ENCODE measurements around the gene KIF20B. TPM values are rescaled to one million over a fixed set of nuclear protein-coding genes. Genes with fewer than 3 reads are reported as not detected.
A peak's percentile ranks its signal among the peaks of the same experiment; 100 is the strongest.

The KIF20B gene
- total and polyA plus RNA-seq, 2 of the 13 experiments (the other 11 are each of a cell fraction or from before 2014, with no cell fraction given), result 3.5 to 38.6 TPM

- TF ChIP-seq RXRA (CRISPR knock-in tag; IDR thresholded peaks at IDR 0.05) (peak; percentile 52), ZNF770 (CRISPR knock-in tag; IDR thresholded peaks at IDR 0.05) (no peak), ZNF207 (IDR thresholded peaks at IDR 0.05; ENCODE audit: borderline replicate concordance) (no peak), ZNF484 (CRISPR knock-in tag; IDR thresholded peaks at IDR 0.05; ENCODE audit: borderline replicate concordance, low read depth) (no peak), ZNF382 (CRISPR knock-in tag; IDR thresholded peaks at IDR 0.05; ENCODE audit: borderline replicate concordance) (no peak), IRF2 (CRISPR knock-in tag; IDR thresholded peaks at IDR 0.05) (peak; percentile 79), ZNF720 (CRISPR knock-in tag; IDR thresholded peaks at IDR 0.05) (no peak), SOX13 (IDR thresholded peaks at IDR 0.05) (no peak; the same call in 1 of the 2 replicates), SOX13 (CRISPR knock-in tag; conservative IDR thresholded peaks at IDR 0.05 in 1 of 2, IDR thresholded peaks at IDR 0.05 in 1 of 2) (peak in 1 of 2 experiments; percentile 41; a peak in 2 of 4 replicates), TRIM24 (CRISPR knock-in tag; IDR thresholded peaks at IDR 0.05) (no peak), HNRNPK (IDR thresholded peaks at IDR 0.05; ENCODE audit: low read depth, low read length, poor library complexity, severe bottlenecking) (no peak), ATF2 (CRISPR knock-in tag; IDR thresholded peaks at IDR 0.05) (peak; percentile 57; the same call in 1 of the 2 replicates), ZNF142 (CRISPR knock-in tag; IDR thresholded peaks at IDR 0.05) (peak; percentile 81; the same call in 1 of the 2 replicates)
Observed at GRCh38 chr10:89701242-89702120, at the start of gene KIF20B (continued).
